ENCODE data around the gene DDX6.
"Not testable (repeated sequence)": the region's sequence is repeated elsewhere in the genome, so short reads cannot be mapped to it uniquely, and the experiment has no call there.

DDX6 gene

GRCh38 chr11:118791961-118792569 is 1.1 kb upstream of the DDX6 start:
- peak; percentile 6 for DNase-seq (ENCODE audit: low spot score)

- peak; percentile 46 for DNase-seq (ENCODE audit: low spot score)
Measured at GRCh38 chr11:118790357-118791110, 430 bp downstream of the DDX6 start.

- DNase-seq (ENCODE audit: low spot score) = peak; percentile 11
Measured at GRCh38 chr11:118789501-118790356, 1.2 kb downstream of the DDX6 start.

- DNase-seq (ENCODE audit: low spot score) = no peak
Measured at GRCh38 chr11:118786657-118787056, 4.3 kb downstream of the DDX6 start.

- no peak for DNase-seq (ENCODE audit: low spot score)
Measured at GRCh38 chr11:118785362-118785761, 5.6 kb downstream of the DDX6 start.

GRCh38 chr11:118783724-118784495 is 7.1 kb downstream of the DDX6 start:
- no peak for DNase-seq (ENCODE audit: low spot score)

GRCh38 chr11:118783324-118783723 is 7.6 kb downstream of the DDX6 start:
- DNase-seq (ENCODE audit: low spot score) = not testable (repeated sequence)

GRCh38 chr11:118778898-118779297 is 12.1 kb downstream of the DDX6 start:
- DNase-seq (ENCODE audit: low spot score) = no peak

GRCh38 chr11:118774032-118774431 is 16.9 kb downstream of the DDX6 start:
- no peak for DNase-seq (ENCODE audit: low spot score)

- no peak for DNase-seq (ENCODE audit: low spot score)
Measured at GRCh38 chr11:118771547-118772288, 19.2 kb downstream of the DDX6 start.

- DNase-seq (ENCODE audit: low spot score) = no peak
Measured at GRCh38 chr11:118768690-118769089, 22.3 kb downstream of the DDX6 start.

GRCh38 chr11:118766035-118766434 is 24.9 kb downstream of the DDX6 start:
- no peak for DNase-seq (ENCODE audit: low spot score)

GRCh38 chr11:118765095-118765691 is 25.8 kb downstream of the DDX6 start:
- DNase-seq (ENCODE audit: low spot score) = not testable (repeated sequence)

GRCh38 chr11:118763041-118763440 is 27.9 kb downstream of the DDX6 start:
- no peak for DNase-seq (ENCODE audit: low spot score)

- DNase-seq (ENCODE audit: low spot score) = not testable (repeated sequence)
Measured at GRCh38 chr11:118761981-118762380, 29.0 kb downstream of the DDX6 start.

- DNase-seq (ENCODE audit: low spot score) = no peak
Measured at GRCh38 chr11:118757876-118758399, 33.0 kb downstream of the DDX6 start.

- no peak for DNase-seq (ENCODE audit: low spot score)
Measured at GRCh38 chr11:118752654-118753053, 38.3 kb downstream of the DDX6 start.

GRCh38 chr11:118749429-118749828 is 41.5 kb downstream of the DDX6 start:
- no peak for DNase-seq (ENCODE audit: low spot score)

GRCh38 chr11:118748056-118748455 is 42.9 kb downstream of the DDX6 start:
- DNase-seq (ENCODE audit: low spot score) = no peak

GRCh38 chr11:118746988-118747585 is 43.9 kb downstream of the DDX6 start:
- DNase-seq (ENCODE audit: low spot score) = no peak

Measured in AG08395 (cell line).